Measurements from ENCODE around the gene FAM120A.
A peak's percentile ranks its signal among the peaks of the same experiment; 100 is the strongest.
"Not testable (repeated sequence)": the region's sequence is repeated elsewhere in the genome, so short reads cannot be mapped to it uniquely, and the experiment has no call there.

The FAM120A gene, protein sequence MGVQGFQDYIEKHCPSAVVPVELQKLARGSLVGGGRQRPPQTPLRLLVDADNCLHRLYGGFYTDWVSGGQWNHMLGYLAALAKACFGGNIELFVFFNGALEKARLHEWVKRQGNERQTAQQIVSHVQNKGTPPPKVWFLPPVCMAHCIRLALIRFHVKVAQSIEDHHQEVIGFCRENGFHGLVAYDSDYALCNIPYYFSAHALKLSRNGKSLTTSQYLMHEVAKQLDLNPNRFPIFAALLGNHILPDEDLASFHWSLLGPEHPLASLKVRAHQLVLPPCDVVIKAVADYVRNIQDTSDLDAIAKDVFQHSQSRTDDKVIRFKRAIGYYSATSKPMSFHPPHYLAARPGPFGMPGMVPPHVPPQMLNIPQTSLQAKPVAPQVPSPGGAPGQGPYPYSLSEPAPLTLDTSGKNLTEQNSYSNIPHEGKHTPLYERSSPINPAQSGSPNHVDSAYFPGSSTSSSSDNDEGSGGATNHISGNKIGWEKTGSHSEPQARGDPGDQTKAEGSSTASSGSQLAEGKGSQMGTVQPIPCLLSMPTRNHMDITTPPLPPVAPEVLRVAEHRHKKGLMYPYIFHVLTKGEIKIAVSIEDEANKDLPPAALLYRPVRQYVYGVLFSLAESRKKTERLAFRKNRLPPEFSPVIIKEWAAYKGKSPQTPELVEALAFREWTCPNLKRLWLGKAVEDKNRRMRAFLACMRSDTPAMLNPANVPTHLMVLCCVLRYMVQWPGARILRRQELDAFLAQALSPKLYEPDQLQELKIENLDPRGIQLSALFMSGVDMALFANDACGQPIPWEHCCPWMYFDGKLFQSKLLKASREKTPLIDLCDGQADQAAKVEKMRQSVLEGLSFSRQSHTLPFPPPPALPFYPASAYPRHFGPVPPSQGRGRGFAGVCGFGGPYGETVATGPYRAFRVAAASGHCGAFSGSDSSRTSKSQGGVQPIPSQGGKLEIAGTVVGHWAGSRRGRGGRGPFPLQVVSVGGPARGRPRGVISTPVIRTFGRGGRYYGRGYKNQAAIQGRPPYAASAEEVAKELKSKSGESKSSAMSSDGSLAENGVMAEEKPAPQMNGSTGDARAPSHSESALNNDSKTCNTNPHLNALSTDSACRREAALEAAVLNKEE

GRCh38 chr9:93450945-93451815 is at the start of gene FAM120A:
FAM120A (plus strand) TSS chr9:93451685; CDS start chr9:93451916, 231 bp downstream.
- DNase-seq (ENCODE audit: low read depth in 3 of 3, low spot score in 1 of 3): peak in 2 of 3 donors; percentile 44 to 54

DNA sequence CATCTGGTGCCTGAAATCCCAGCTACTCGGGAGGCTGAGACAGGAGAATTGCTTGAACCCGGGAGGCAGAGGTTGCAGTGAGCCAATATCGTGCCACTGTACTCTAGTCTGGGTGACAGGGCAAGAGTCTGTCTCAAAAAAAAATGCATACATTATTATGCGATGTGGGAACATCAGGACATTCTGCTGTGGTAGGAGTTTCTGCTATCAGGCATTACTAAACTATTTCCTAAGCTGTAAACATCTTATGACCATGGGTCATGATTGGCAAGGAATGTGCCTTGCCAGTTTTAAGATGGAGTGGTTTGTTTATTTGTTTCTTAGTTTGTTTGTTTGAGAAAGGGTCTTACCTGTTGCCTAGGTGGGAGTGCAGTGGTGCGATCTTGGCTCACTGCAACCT is 45.1 kb upstream of the FAM120A start:
- DNase-seq (ENCODE audit: low read depth in 3 of 3, low spot score in 1 of 3): no peak

DNA sequence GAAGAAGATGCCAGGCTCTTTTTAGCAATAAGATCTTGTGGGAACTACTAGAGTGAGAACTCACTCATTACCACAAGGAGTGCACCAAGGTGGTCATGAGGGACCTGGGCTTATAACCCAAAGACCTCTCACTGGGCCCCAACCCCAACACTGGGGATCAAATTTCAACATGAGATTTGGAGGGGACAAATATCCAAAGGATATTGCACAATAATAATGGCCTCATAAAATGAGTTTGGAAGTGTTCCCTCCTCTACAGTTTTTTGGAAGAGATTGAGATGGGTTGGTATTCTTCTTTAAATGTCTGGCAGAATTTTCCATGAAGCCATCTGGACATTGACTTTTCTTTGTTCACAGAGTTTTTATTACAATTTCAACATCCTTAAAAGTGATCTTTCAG is 38.0 kb upstream of the FAM120A start:
- DNase-seq (ENCODE audit: low read depth in 3 of 3, low spot score in 1 of 3): no peak

DNA sequence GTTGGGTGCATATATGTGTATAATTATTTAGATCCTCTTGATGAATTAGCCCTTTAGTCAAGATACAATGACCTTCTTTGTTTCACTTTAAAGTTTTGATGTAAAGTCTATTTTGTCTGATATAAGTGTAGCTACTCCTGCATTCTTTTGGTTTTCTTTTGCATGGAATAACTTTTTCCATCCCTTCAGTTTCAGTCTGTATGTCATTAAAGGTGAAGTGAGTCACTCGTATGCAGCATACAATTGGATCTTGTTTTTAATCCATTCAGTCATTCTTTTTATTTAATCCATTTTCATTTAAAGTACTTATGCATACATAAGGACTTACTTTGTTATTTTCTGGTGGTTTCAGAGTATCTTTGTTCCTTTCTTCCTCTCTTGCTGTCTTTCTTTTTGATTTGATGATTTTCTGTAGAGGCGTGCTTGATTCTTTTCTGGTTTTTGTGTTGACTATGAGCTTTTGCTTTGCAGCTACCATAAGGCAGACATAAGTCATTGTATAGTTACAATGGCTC is 36.3 kb upstream of the FAM120A start:
- DNase-seq (ENCODE audit: low read depth in 3 of 3, low spot score in 1 of 3): no peak

DNA sequence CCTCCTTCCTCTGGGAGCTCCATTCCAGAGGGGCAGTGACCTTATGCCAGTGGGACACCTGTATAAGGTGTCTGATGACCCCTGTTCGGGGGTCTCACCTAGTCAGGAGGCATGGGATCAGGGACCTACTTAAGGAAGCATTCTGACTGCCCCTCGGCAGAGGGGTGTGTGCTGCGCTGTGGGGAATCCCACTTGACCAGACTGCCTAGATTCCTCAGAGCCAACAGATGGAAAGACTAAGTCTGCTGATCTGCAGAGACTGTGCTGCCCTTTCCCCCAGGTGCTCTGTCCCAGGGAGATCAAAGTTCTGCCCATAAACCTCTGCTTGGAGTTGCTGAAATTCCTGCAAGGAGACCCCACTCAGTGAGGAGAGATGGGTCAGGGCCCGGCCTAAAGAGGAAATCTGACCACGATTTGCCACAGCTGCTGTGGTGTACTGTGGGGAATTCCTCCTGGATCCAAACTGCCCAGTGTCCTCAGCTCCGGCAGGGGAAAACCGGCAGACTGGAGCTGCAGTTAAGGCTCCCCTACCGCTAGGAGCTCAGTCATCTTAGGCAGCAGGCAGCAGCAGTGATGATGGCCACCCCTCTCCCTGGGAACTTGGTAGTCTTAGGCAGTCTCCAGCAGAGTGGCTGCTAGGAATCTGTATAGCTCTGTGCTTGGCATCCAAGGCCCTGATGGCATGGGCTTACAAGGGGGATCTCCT is 34.8 kb upstream of the FAM120A start:
- no peak for DNase-seq (ENCODE audit: low read depth in 3 of 3, low spot score in 1 of 3)

DNA sequence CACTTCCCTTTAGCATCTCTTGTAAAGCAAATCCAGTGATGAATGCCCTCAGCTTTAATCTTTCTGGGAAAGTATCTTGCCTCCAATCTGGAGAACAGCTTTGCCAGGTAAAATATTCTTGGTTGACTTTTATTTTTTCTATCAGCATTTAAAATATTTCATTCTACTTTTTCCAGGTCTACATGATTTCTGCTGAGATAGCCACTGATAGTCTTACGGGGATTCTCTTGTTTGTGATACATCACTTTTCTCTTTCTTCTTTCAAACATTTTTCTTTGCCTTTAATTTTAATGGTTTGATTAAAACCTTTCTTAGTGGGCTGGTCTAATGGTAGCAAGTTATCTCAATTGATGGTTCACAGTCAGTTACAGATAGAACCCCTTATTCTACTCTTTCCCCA is 33.9 kb upstream of the FAM120A start:
- no peak for DNase-seq (ENCODE audit: low read depth in 3 of 3, low spot score in 1 of 3)

GRCh38 chr9:93419023-93419422 is 32.5 kb upstream of the FAM120A start:
- no peak for DNase-seq (ENCODE audit: low read depth in 3 of 3, low spot score in 1 of 3)

DNA sequence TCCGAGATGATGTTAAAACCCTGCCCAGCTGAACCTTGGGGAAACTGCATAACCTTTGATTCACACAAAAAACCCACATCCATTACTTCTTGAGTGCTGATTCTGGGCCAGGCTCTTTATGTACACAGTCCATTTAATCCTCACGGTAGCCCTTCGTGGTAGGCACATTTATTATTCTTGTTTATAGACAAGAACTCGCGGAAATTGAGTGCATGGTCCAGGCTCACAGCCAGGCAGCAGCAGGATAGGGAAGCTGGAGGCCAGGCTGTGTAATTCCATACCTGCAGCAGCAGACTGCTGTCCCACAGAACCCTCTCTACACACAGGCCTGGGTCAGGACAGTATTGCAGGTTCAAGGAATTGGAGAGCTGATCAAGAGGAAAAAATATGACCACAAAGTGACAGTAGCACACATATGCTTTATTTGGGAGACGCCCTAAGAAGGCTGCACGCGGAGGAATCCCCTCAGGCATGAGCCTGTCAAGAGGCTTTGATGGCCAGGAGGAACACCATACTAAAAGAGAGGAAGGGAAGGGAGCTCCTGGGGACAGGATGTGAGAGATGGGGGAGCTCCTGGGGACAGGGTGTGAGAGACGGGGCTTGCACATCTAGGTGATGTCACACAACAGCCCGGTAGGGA is 28.4 kb upstream of the FAM120A start:
- no peak for DNase-seq (ENCODE audit: low read depth in 3 of 3, low spot score in 1 of 3)

GRCh38 chr9:93427655-93428379 is 23.7 kb upstream of the FAM120A start:
- DNase-seq (ENCODE audit: low read depth in 3 of 3, low spot score in 1 of 3): no peak

DNA sequence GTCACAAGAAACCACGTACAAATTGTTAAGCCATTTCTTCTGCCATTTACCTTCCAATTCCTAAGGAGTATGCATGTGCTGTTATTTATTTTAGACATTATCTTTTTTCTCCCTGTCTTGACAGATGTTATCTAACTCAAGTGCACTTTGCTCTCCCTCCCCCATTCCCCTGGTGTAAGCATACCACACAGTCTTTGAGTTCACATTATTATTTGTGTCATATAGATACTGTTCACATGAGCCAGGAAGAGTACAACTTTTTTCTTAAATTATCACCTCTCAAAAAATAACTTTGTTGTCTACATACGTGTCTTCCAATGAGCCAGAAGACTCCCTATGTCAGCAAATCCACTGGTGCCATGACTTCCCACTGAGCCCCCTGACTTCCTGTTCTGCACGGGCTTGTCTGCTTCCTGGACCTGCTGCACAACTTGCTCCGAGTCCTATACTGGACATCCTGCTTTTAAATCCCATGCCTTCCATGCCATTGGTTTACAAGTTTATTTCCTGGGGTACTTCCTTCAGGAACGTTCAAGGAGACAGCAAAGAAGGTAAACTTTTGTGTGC is 19.9 kb upstream of the FAM120A start:
- no peak for DNase-seq (ENCODE audit: low read depth in 3 of 3, low spot score in 1 of 3)

DNA sequence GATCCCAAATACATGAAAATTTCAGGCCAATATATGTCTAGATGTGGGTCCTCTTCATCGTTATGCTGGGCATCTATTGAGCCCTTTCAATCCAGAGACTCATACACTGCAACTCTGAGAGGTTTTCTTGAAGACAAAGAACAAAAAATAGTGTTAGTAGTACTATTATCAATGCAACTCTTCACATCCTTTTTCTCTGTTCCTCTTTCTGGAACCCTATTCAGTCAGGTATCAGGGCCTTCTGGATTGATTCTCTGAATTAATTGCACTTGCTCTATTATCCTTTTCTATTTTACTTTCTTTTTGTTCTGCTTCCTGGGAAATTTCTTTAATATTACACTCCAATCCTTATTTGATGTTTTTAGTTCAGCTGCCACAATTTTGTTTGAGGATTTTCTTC is 18.5 kb upstream of the FAM120A start:
- no peak for DNase-seq (ENCODE audit: low read depth in 3 of 3, low spot score in 1 of 3)

DNA sequence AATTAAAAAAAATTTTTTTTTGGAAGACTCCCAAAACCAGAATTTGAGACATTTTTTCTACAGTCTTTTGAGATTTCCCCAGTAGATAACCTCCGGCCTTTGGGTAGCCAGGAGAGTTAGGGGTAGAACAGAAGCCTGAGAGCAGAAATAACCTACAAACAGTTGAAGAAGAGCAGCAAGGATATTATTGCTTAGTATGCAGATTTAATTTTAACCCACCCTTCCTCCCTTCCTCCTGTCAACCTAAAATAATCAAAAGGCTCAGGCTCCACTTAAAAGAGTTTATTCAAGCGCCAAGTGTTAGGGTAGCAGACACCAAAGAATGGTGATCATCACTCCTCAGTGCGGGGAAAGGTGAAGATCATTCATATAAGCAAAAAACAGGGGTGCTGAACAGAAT is 17.4 kb upstream of the FAM120A start:
- DNase-seq (ENCODE audit: low read depth in 3 of 3, low spot score in 1 of 3): no peak

DNA sequence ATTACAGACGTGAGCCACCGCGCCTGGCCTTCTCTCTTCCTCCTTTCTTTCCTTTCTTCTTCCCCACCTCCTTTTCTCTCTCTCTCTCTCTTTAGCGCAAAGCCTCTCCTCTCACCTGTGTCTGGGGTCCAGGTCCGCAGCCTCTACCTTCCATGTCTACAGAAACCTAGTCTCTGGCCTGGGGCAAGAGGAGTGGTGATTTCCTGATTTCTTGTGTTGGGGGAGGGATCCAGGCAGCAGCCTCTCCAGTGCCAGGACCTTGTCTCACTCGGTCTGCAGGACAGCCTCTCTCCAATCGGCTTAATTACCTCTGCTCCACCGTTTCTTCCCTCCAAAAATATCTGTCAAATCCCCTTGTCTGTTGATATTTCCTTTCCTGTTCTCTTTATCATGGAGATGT is 16.1 kb upstream of the FAM120A start:
- DNase-seq (ENCODE audit: low read depth in 3 of 3, low spot score in 1 of 3): no peak

GRCh38 chr9:93436218-93436617 is 15.3 kb upstream of the FAM120A start:
- no peak for DNase-seq (ENCODE audit: low read depth in 3 of 3, low spot score in 1 of 3)

- no peak for DNase-seq (ENCODE audit: low read depth in 3 of 3, low spot score in 1 of 3)
Observed at GRCh38 chr9:93436655-93437407, 14.7 kb upstream of the FAM120A start.

DNA sequence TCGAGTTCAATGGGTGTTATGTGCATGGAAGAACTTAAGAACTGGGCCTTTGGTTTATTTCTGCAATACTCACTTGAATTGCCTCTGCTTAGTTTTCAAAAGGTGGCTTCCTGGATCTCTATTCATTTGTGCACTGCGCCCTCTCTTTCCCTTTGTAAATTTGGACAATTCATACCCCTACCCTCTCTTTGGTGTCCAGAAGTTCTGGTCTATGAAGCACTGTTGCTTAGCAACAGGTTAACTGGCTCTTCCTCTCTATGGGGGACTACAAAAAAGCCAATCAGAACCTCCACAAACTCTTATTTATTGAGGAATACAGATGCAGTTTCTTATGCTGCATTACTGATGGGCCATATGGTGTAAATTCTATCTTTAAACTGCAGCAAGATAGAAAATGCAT is 13.5 kb upstream of the FAM120A start:
- DNase-seq (ENCODE audit: low read depth in 3 of 3, low spot score in 1 of 3): no peak

DNA sequence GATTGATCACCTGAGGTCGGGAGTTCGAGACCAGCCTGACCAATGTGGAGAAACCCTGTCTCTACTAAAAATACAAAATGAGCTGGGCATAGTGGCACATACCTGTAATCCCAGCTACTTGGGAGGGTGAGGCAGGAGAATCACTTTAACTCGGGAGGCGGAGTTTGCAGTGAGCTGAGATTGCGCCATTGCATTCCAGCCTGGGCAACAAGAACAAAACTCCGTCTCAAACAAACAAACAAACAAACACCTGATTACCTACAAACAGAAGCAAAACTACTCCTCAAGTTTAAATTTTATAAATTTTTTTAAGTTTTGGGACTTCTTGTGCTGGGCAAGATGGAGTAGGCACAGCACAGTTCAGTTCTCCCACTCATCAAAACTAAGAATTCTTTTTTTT is 12.2 kb upstream of the FAM120A start:
- not testable (repeated sequence) for DNase-seq (ENCODE audit: low read depth in 3 of 3, low spot score in 1 of 3)

All from stimulated activated CD4-positive, alpha-beta T cell treated with anti-CD3 and anti-CD28 coated beads, TNF-alpha, amount 100 ng/mL, for 1 hour (primary cell).